HepG2 (cell line): ENCODE data around the gene FIBCD1. TPM values are rescaled to one million over a fixed set of nuclear protein-coding genes. Genes with fewer than 3 reads are reported as not detected.

Experiments
- ATAC-seq: fragments of 200-7000 bp; cut with Tn5 transposase; 3 replicates; pipeline ENCODE4 v1.9.1; 2020; ENCODE audit warnings: mild to moderate bottlenecking, moderate library complexity
- BruUV-seq: library from RNA; stranded (reverse); fragments of 400-500 nt; replicated peaks from 2 replicates; lab custom pipeline; 2021; lab: Mats Ljungman, UMichigan
- CTCF ChIA-PET: fragments of 300-600 bp; formaldehyde crosslinking; extraction: SDS; loops from one replicate; lab custom pipeline; 2021; ENCODE audit warnings: low total read pairs, inconsistent platforms, low intra/inter-chr PET ratio; lab: Yijun Ruan, JAX
- POLR2A ChIA-PET: fragments of 350-600 bp; sonication (Branson Sonifier 250); formaldehyde crosslinking; loops from one replicate; lab custom pipeline; 2020; ENCODE audit warnings: antibody characterized with exemption, inconsistent platforms; lab: Yijun Ruan, JAX
- DNase-seq: peaks from one replicate; pipeline ENCODE4 v3.0.0-alpha.2; 2015; ENCODE audit warnings: low spot score
- FAIRE-seq: peaks from 3 replicates; lab custom pipeline; 2011; peaks lifted over from hg19 to GRCh38; lab: Jason Lieb, UNC
- H2AFZ ChIP-seq: one replicate; pipeline ENCODE4 v1.6.1; 2011; ENCODE audit warnings: low read length, inconsistent platforms
- H3K27ac ChIP-seq: fragments of 300-600 bp; 3 replicates; pipeline ENCODE4 v1.8.0; 2011; ENCODE audit warnings: mixed run types, mild to moderate bottlenecking, mixed read lengths, low read length, inconsistent platforms; ENCODE audit not compliant: insufficient read depth; ENCODE audit errors: extremely low read length
- H3K27me3 ChIP-seq, 2 experiments: fragments of 200-600 bp in 1 of 2; 2 replicates in 1 of 2; 3 replicates in 1 of 2; pipeline versions ENCODE4 v1.6.0 to v1.8.0; 2011; ENCODE audit warnings: low read length in 2 of 2, mild to moderate bottlenecking in 2 of 2, moderate library complexity in 2 of 2, inconsistent platforms in 1 of 2; ENCODE audit not compliant: insufficient read depth in 2 of 2, control insufficient read depth in 1 of 2
- H3K36me3 ChIP-seq, 2 experiments: fragments of 200-600 bp in 1 of 2; replicated peaks in 1 of 2; 2 replicates in 1 of 2; 3 replicates in 1 of 2; pipeline versions ENCODE4 v1.5.1 to v1.8.0; 2011; ENCODE audit warnings: low read length in 2 of 2, inconsistent platforms in 1 of 2; ENCODE audit not compliant: insufficient read depth in 2 of 2, control insufficient read depth in 1 of 2
- H3K4me1 ChIP-seq: 2 replicates; pipeline ENCODE4 v1.5.1; 2012; ENCODE audit warnings: low read length, inconsistent platforms; ENCODE audit not compliant: insufficient read depth
- H3K4me2 ChIP-seq: 2 replicates; pipeline ENCODE4 v1.6.0; 2011; ENCODE audit warnings: low read depth, low read length, inconsistent platforms
- H3K4me3 ChIP-seq, 3 experiments: fragments of 200-600 bp in 1 of 3; sonication (generic), shearing (Covaris generic) in 1 of 3; replicated peaks in 1 of 3; 2 replicates each; pipeline ENCODE4 v1.5.1; 2011 to 2016; ENCODE audit warnings: low read length in 3 of 3, inconsistent platforms in 2 of 3, low read depth in 2 of 3, mild to moderate bottlenecking in 2 of 3, control low read depth in 1 of 3, mixed read lengths in 1 of 3; ENCODE audit not compliant: insufficient read depth in 1 of 3
- H3K79me2 ChIP-seq: one replicate; pipeline ENCODE4 v1.6.1; 2011; ENCODE audit warnings: low read length, inconsistent platforms; ENCODE audit not compliant: insufficient read depth
- H3K9ac ChIP-seq: 2 replicates; pipeline ENCODE4 v1.6.0; 2011; ENCODE audit warnings: mild to moderate bottlenecking, low read depth, low read length, inconsistent platforms; ENCODE audit not compliant: insufficient read depth
- H3K9me3 ChIP-seq: 2 replicates; pipeline ENCODE4 v1.5.1; 2012; ENCODE audit warnings: mild to moderate bottlenecking, low read length
- H4K20me1 ChIP-seq: 2 replicates; pipeline ENCODE4 v1.6.0; 2011; ENCODE audit warnings: inconsistent platforms, mild to moderate bottlenecking, low read length, moderate library complexity; ENCODE audit not compliant: insufficient read depth
- BATF2 ChIP-seq: sonication (generic); formaldehyde crosslinking; IDR thresholded peaks from 2 replicates; pipeline ENCODE4 v1.8.0; 2022; ENCODE audit warnings: mild to moderate bottlenecking, missing genetic modification reagents, moderate library complexity
- CHD2 ChIP-seq: IDR thresholded peaks from 2 replicates; pipeline ENCODE4 v1.6.1; 2011; ENCODE audit warnings: low read depth, low read length, improper control_type of control experiment
- HNRNPL ChIP-seq: fragments of 200-400 bp; formaldehyde crosslinking; IDR thresholded peaks from 2 replicates; pipeline ENCODE4 v1.6.1; 2017; ENCODE audit warnings: mild to moderate bottlenecking, low read depth, low read length
- ZBTB43 ChIP-seq: sonication (generic); formaldehyde crosslinking; conservative IDR thresholded peaks from 2 replicates; pipeline ENCODE4 v1.4.0; 2020; ENCODE audit warnings: missing genetic modification reagents
- WGBS: methylation state at CpG from one replicate; pipeline ENCODE4 v1.1.6; 2017; ENCODE audit warnings: low lambda C conversion rate; 5-methylcytosine and 5-hydroxymethylcytosine counted together
- in situ Hi-C: cut with HindIII; loops from 2 replicates; pipeline ENCODE4 v1.10.0; 2017; ENCODE audit warnings: low pct_unique_long_range_greater_than_20kb; ENCODE audit not compliant: extremely low pct_ligation_motif_present
- intact Hi-C: fragments of 100-400 bp; cut with micrococcal nuclease; formaldehyde crosslinking; loops from one replicate; pipeline ENCODE4 v1.10.0; 2022; ENCODE audit not compliant: unreplicated experiment
- polyA plus RNA-seq, 8 experiments: library from polyadenylated mRNA; depleted of rRNA in 3 of 8; stranded (reverse) in 7 of 8; unstranded in 1 of 8; fragments of >200 nt; fragmentation: Illumina TruSeq in 4 of 8; extraction: Trizol in 4 of 8; gene quantifications; 2 replicates each; pipeline versions ENCODE4 v1.2.1 to v1.2.3, GENCODE V29; 2011 to 2016; ENCODE audit warnings: low read depth in 4 of 8, missing spikeins in 1 of 8, mixed read lengths in 1 of 8; ENCODE audit not compliant: insufficient read depth in 1 of 8
- total RNA-seq, 5 experiments: library from RNA; depleted of rRNA; stranded (reverse); fragments of >200 nt; fragmentation: Illumina TruSeq; extraction: Trizol; gene quantifications; 2 replicates each; pipeline ENCODE4 v1.2.3, GENCODE V29; 2016; ENCODE audit warnings: low read depth in 1 of 5
- TF ChIP-seq, protein P1 (sequence below): sonication (generic); formaldehyde crosslinking; IDR thresholded peaks from 2 replicates; pipeline ENCODE4 v1.4.0; 2020; ENCODE audit warnings: missing genetic modification reagents, borderline replicate concordance
- TF ChIP-seq, protein P2 (sequence below): sonication (generic); formaldehyde crosslinking; IDR thresholded peaks from 2 replicates; pipeline ENCODE4 v1.4.0; 2020; ENCODE audit warnings: mild to moderate bottlenecking, missing genetic modification reagents, borderline replicate concordance

FIBCD1 gene
- total and polyA plus RNA-seq, 2 of the 13 experiments (the other 11 are each of a cell fraction or from before 2014, with no cell fraction given) = 0.55 to 0.89 TPM

- Histone ChIP-seq H3K79me2 (no peaks in the 10 kb centered on the region), H2AFZ (no peak overlapping the region), H3K27me3 (peaks cover 24 to 64% of the 10 kb centered on the region in 2 experiments; a peak in 4 of 5 replicates), H3K4me2 (no peak overlapping the region), H3K9me3 (no peaks in the 10 kb centered on the region), H3K4me3 (no peak overlapping the region), H3K4me1 (no peaks in the 10 kb centered on the region), H3K9ac (no peak overlapping the region), H4K20me1 (no peaks in the 10 kb centered on the region), H3K36me3 (no peaks in the 10 kb centered on the region; a peak in 1 of 5 replicates), H3K27ac (no peak overlapping the region)
- 27% methylated on average over 5 of the region's 29 CpGs for WGBS
- in situ Hi-C loops = loop anchor here (5.0 to 10.0 kb wide), 2 partner anchors 44 to 97 kb away; no protein-coding TSS in a partner anchor
- DNase-seq (no peak), FAIRE-seq (no peak), ATAC-seq (no peak)
- ChIA-PET CTCF (no interaction called here), POLR2A (no interaction called here)
- intact Hi-C loops = no loop called here
- BruUV-seq = no TSS peak
- TF ChIP-seq HNRNPL (peak; percentile 76; the same call in 1 of the 2 replicates), CHD2 (no peak), BATF2 (CRISPR knock-in tag) (no peak), ZBTB43 (CRISPR knock-in tag) (no peak)
- TF ChIP-seq, protein P1, sequence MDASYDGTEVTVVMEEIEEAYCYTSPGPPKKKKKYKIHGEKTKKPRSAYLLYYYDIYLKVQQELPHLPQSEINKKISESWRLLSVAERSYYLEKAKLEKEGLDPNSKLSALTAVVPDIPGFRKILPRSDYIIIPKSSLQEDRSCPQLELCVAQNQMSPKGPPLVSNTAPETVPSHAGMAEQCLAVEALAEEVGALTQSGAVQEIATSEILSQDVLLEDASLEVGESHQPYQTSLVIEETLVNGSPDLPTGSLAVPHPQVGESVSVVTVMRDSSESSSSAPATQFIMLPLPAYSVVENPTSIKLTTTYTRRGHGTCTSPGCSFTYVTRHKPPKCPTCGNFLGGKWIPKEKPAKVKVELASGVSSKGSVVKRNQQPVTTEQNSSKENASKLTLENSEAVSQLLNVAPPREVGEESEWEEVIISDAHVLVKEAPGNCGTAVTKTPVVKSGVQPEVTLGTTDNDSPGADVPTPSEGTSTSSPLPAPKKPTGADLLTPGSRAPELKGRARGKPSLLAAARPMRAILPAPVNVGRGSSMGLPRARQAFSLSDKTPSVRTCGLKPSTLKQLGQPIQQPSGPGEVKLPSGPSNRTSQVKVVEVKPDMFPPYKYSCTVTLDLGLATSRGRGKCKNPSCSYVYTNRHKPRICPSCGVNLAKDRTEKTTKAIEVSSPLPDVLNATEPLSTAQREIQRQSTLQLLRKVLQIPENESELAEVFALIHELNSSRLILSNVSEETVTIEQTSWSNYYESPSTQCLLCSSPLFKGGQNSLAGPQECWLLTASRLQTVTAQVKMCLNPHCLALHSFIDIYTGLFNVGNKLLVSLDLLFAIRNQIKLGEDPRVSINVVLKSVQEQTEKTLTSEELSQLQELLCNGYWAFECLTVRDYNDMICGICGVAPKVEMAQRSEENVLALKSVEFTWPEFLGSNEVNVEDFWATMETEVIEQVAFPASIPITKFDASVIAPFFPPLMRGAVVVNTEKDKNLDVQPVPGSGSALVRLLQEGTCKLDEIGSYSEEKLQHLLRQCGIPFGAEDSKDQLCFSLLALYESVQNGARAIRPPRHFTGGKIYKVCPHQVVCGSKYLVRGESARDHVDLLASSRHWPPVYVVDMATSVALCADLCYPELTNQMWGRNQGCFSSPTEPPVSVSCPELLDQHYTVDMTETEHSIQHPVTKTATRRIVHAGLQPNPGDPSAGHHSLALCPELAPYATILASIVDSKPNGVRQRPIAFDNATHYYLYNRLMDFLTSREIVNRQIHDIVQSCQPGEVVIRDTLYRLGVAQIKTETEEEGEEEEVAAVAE (CRISPR knock-in tag) = no peak
- TF ChIP-seq, protein P2, sequence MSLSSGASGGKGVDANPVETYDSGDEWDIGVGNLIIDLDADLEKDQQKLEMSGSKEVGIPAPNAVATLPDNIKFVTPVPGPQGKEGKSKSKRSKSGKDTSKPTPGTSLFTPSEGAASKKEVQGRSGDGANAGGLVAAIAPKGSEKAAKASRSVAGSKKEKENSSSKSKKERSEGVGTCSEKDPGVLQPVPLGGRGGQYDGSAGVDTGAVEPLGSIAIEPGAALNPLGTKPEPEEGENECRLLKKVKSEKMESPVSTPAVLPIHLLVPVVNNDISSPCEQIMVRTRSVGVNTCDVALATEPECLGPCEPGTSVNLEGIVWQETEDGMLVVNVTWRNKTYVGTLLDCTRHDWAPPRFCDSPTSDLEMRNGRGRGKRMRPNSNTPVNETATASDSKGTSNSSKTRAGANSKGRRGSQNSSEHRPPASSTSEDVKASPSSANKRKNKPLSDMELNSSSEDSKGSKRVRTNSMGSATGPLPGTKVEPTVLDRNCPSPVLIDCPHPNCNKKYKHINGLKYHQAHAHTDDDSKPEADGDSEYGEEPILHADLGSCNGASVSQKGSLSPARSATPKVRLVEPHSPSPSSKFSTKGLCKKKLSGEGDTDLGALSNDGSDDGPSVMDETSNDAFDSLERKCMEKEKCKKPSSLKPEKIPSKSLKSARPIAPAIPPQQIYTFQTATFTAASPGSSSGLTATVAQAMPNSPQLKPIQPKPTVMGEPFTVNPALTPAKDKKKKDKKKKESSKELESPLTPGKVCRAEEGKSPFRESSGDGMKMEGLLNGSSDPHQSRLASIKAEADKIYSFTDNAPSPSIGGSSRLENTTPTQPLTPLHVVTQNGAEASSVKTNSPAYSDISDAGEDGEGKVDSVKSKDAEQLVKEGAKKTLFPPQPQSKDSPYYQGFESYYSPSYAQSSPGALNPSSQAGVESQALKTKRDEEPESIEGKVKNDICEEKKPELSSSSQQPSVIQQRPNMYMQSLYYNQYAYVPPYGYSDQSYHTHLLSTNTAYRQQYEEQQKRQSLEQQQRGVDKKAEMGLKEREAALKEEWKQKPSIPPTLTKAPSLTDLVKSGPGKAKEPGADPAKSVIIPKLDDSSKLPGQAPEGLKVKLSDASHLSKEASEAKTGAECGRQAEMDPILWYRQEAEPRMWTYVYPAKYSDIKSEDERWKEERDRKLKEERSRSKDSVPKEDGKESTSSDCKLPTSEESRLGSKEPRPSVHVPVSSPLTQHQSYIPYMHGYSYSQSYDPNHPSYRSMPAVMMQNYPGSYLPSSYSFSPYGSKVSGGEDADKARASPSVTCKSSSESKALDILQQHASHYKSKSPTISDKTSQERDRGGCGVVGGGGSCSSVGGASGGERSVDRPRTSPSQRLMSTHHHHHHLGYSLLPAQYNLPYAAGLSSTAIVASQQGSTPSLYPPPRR (CRISPR knock-in tag) = no peak
Measured at GRCh38 chr9:130897848-130898551, 41.0 kb downstream of the FIBCD1 start.
